ENCODE data around the gene WWOX.
A peak's percentile ranks its signal among the peaks of the same experiment; 100 is the strongest.

Gene WWOX

DNA sequence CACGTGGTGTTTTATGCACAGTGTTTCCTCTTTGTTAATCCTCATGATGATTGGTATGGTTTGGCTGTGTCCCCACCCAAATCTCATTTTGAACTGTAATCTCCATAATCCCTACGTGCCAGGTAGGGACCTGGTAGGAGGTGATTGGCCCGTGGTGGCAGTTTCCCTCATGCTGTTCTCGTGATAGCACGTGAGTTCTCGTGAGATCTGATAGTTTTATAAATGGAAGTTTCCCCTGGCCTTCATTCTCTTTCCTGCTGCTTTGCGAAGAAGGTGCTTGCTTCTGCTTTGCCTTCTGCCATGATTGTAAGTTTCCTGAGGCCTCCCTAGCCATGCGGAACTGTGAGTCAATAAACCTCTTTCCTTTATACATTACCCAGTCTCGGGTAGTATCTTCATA lies 115.8 kb downstream of the WWOX start:
- no peak overlapping the region for H3K4me3 Mint-ChIP-seq
- H3K27me3 Mint-ChIP-seq, result no peaks in the 10 kb centered on the region
- H3K27ac Mint-ChIP-seq, result no peak overlapping the region
- no peaks in the 10 kb centered on the region for H3K4me1 Mint-ChIP-seq
- DNase-seq, result no peak
- no peaks in the 10 kb centered on the region for H3K9me3 Mint-ChIP-seq
- ATAC-seq, result no peak

DNA sequence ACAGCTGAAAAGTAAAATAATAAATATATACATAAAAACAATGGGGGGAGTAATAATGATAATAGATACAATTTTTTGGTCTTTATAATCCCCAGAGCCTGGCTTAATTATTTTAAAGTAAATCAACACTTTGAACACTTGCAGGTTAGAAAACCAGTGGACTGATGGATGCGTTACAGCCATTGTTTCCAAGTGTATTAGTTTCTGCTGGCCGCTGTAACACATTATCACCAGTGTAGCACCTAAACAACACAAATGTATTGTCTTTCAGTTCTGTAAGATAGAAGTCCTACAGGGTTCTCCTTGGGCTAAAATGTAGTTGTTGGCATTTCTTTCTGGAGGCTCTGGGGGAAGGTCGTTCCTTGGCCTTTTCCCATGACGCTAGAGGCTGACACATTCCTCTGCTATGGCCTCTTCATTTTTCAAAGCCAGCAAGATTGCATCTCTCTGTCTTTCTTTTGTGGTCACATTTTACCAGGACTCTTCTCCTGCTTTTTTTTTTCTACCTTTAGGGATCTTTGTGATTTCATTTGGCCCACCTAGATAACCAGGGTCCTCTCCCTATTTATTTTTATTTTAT lies 116.8 kb downstream of the WWOX start:
- Mint-ChIP-seq H3K4me3 (no peak overlapping the region), H3K9me3 (no peaks in the 10 kb centered on the region), H3K27ac (no peak overlapping the region), H3K4me1 (no peaks in the 10 kb centered on the region), H3K27me3 (no peaks in the 10 kb centered on the region)
- DNase-seq (no peak), ATAC-seq (no peak)

DNA sequence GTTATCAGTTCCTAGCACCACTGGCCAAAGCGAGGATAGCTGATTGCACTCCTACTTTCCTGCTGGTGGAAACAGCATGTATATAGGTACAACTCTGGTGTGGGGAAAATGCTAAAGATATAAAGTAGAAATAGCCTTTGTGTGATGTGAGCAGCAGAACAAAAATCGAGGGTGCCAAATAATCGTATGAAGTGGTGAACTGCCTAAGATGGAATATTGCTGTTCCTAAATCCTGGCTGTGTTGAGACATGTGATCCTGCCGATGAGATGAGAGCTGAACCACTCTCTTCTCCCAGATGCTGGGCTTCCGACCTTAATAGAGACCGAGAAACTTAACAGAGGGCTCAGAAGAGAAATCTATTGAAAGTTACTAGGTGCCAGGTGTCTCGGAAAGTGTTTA lies 117.8 kb downstream of the WWOX start:
- Mint-ChIP-seq H3K27me3 (no peaks in the 10 kb centered on the region), H3K27ac (no peak overlapping the region), H3K4me1 (no peaks in the 10 kb centered on the region), H3K9me3 (no peaks in the 10 kb centered on the region), H3K4me3 (no peak overlapping the region)
- ATAC-seq (no peak), DNase-seq (no peak)

DNA sequence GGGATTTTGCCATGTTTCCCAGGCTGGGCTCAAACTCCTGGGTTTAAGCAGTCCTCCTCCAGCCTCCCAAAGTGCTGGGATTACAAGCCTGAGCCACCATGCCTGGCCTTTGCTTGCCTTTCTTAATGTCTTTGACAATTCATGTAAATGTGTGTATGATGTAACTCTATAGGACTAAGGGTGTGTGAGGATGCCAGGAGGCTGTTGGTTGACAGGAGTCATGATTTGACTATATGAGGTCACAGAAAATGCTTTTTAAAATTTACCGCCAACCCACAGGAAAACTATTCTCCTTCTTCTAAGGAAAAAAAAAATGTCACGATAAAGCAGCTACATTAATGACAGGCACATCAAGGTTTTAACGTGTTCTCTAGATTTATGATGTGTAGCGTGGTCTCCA lies 118.8 kb downstream of the WWOX start:
- ATAC-seq, result no peak
- no peaks in the 10 kb centered on the region for H3K9me3 Mint-ChIP-seq

DNA sequence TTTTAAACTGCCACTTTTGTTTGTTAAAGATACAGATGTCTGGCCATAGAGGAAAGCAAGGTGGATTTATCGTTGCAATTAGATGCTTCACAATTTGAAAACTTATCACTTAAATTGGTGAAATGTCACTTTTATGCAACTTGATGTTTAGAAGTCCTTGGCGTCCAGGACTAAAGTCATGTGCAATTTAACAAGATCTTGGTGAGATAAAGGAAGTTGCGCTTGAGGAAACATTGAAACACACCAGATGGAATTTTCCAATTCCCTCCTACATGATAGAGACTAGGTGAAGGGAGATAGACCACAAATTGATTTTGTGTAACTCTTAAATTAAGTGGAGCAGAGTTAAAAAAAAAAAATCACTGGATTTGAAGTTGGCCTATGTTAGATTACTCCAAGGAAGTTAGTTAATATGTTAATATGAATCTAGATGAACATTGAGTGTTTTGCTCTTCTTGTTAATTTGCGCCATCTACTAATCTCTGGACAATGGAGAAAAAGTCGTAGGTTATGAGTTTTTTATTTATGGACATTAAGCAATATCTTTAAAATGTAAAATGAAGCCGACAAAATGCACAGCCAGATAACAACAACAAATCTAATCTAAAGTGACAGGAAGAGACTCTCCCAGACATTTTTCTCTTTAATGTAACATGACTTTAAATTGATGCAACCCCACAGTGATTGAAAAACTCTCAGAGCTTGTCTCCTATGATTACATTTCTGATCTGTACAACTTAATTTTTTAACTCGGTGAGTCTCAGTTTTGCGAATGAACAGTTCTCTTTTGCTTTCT lies 119.6 kb downstream of the WWOX start:
- ATAC-seq (no peak), DNase-seq (no peak)
- Mint-ChIP-seq H3K27me3 (no peaks in the 10 kb centered on the region), H3K9me3 (no peaks in the 10 kb centered on the region), H3K4me1 (no peaks in the 10 kb centered on the region), H3K4me3 (no peak overlapping the region), H3K27ac (no peak overlapping the region)

More for the DNA sequence above, 118.8 kb downstream of the WWOX start:
- no peaks in the 10 kb centered on the region for H3K4me1 Mint-ChIP-seq
- DNase-seq, result no peak
- H3K27me3 Mint-ChIP-seq, result no peaks in the 10 kb centered on the region
- H3K27ac Mint-ChIP-seq, result no peak overlapping the region
- no peak overlapping the region for H3K4me3 Mint-ChIP-seq

DNA sequence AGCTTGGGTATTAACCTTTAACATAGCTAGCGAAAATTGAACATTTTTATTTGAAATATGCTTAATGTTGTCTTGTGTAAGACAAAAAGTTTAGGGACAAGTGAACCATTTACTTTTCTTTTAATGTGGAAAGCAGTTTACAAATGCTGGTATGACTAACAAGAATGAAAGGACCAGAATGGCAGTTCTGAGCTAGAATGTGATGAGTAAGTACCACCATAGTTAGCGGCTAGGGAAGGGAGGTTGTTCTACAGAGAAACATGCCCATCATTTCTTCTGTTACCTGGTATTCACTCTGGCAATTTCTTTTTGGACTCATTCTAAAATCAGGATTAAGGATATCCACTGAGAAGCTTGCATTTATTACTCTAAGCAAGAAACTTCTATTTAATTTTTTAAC lies 121.1 kb downstream of the WWOX start:
- no peak for ATAC-seq
- Mint-ChIP-seq H3K27ac (no peak overlapping the region), H3K4me1 (no peaks in the 10 kb centered on the region)

DNA sequence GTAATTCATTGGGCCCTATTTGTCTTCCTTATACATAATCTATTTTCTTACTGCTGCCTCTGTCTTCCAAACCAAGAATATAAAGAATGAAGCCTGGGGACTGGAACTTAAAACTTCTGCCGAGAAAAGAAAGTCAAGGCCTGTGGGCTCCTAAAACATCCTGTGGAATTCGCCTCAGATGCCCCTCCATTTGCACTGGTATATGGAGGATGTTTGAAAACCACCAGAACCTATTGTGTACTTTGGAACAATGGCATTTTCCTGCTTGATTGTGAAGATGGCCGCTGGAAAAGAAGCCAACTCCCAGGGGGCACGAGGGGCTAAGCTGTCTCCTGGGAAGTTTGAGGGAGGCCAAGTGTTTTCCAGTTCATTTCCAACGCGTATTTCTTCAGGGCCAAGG lies 122.4 kb downstream of the WWOX start:
- Mint-ChIP-seq H3K4me1 (no peaks in the 10 kb centered on the region), H3K27me3 (no peaks in the 10 kb centered on the region), H3K9me3 (no peaks in the 10 kb centered on the region), H3K27ac (no peak overlapping the region), H3K4me3 (no peak overlapping the region)
- DNase-seq (no peak), ATAC-seq (no peak)

More for the DNA sequence above, 121.1 kb downstream of the WWOX start:
- Mint-ChIP-seq H3K9me3 (no peaks in the 10 kb centered on the region), H3K4me3 (no peak overlapping the region), H3K27me3 (no peaks in the 10 kb centered on the region)
- no peak for DNase-seq

DNA sequence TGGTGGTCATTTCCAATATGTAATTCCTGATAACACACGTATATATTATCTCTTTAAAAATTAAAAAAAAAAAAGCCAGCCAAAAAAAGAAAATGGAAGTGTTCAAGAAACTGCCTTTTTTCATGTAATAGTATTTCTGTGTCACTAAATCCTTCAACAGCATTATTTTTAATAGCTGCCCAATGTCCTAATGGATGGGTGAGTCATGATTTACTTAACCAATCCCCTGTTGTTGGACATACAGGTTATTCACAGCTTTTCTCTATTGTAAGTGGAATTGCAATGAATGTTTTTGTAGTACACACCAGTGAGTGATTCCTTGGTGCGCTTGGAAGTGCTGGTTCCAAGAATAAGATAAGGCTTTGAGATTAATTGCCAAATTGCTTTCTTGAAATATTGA lies 124.9 kb downstream of the WWOX start:
- DNase-seq (no peak), ATAC-seq (no peak)
- Mint-ChIP-seq H3K4me3 (no peak overlapping the region), H3K9me3 (no peaks in the 10 kb centered on the region), H3K4me1 (no peaks in the 10 kb centered on the region), H3K27ac (no peak overlapping the region), H3K27me3 (no peaks in the 10 kb centered on the region)

DNA sequence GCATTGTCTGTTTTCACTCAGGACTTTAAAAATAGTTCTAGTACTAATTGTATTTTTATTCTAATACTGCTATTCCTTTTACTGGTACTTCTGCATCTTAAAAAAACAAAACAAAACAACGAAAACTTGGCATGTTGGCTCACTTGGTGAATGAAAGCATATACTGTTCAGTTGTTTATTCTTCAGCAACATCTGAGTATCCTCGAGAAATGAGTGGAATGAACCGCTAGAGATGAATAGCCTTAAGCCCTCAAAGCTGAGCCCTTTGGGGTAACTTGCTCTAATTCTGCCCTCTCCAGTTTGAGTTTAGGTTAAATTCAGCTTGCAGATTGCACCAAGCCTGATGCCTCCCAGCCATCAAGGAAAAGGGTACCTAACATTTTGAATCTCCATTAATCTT lies 126.5 kb downstream of the WWOX start:
- no peaks in the 10 kb centered on the region for H3K4me1 Mint-ChIP-seq
- no peak overlapping the region for H3K27ac Mint-ChIP-seq
- H3K27me3 Mint-ChIP-seq, result no peaks in the 10 kb centered on the region
- no peak for DNase-seq
- no peak overlapping the region for H3K4me3 Mint-ChIP-seq
- H3K9me3 Mint-ChIP-seq, result no peaks in the 10 kb centered on the region
- ATAC-seq, result no peak

DNA sequence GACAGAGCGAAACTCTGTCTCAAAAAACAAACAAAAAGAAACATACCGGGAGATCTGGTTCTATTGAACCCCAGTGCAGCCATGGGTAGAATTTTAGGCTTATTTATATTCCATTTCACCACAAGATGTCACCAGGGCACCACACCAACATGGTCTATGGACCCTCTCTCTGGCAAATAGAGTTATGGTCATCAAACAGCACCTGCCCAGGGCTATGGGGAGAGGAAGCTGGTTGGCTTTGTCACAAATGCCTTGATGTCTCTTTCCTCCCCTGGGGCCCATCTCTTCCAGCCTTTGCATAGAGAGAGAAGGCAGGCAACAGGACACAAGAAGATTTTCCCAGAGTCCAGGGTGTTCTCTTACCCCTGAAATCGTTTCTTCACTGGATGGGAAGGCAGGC lies 128.4 kb downstream of the WWOX start:
- ATAC-seq, result no peak
- no peak for DNase-seq
- no peaks in the 10 kb centered on the region for H3K4me1 Mint-ChIP-seq
- H3K4me3 Mint-ChIP-seq, result no peak overlapping the region
- H3K9me3 Mint-ChIP-seq, result no peaks in the 10 kb centered on the region
- H3K27me3 Mint-ChIP-seq, result no peaks in the 10 kb centered on the region
- no peak overlapping the region for H3K27ac Mint-ChIP-seq

DNA sequence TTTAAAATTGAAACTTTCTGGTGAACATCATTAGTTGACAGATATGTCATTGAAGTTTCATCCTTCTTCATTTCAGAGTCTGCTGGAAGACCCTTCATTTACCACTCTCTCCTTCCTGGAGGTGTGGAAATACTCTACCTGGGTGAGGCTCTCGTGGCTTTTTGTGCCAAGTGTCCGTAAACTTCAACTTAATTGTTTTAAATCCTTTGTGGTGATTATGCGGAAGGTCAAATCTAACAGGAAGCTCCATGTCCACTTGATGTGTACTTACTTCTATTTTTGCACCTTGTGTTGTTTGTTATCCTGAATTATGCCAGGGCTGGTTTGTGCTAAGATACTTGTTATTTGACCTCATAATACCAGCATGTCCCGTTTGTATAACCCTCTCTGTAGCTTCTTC lies 129.2 kb downstream of the WWOX start:
- ATAC-seq (no peak), DNase-seq (no peak)
- Mint-ChIP-seq H3K4me3 (no peak overlapping the region), H3K27ac (no peak overlapping the region), H3K4me1 (no peaks in the 10 kb centered on the region), H3K9me3 (no peaks in the 10 kb centered on the region), H3K27me3 (no peaks in the 10 kb centered on the region)

DNA sequence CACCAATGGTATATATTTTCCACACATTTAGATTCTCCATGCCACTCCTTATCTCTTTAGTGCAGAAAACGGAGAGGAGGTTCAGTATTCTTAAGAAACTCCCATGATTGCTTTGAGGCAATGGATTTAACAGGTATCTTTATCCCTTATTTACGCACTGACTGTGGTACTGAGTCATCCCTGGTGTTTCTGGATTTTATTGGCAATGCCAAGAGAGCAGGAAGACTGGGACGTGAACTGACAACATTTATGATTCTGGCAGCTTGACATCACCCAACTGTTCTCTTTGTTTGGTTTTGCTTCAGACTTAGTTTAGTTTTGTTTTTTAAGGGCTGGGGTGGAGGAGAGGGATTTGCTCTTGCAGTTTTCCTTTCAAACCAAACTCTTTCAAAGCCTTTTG lies 131.4 kb downstream of the WWOX start:
- no peak for ATAC-seq
- Mint-ChIP-seq H3K4me1 (peaks cover 7% of the 10 kb centered on the region), H3K27ac (no peak overlapping the region), H3K27me3 (no peaks in the 10 kb centered on the region), H3K4me3 (no peak overlapping the region), H3K9me3 (no peaks in the 10 kb centered on the region)
- DNase-seq, result no peak

DNA sequence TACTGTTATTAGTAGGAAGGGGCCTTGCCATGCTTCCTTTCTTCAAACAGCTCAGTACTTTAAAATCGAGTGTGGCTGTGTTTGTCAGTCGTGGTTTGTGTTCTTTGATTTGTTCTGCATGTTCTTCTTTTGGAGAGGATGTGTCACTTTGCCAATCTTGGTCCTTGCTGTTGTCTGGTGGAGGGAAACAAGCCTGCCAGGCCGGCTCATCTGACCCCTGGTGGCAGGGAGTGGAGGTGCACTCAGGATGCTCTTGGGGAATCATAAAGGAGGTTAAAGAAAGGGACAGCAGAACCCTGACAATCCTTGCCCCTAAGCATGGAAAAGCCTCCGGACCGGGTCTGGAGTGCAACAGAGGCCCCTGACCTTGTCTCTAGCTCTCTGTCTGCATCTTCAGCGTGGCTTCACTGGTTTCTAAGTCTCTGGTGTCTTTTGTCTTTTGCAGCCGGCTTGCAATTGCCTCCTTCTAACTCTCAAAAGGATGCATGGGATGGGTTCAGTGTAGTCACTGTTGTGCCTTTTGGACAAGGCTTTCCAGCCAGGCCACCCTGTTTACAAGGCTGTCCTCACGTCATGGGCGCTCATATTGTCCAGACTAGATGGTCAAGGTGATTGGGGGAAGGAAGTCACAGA lies 135.8 kb downstream of the WWOX start:
- Mint-ChIP-seq H3K27ac (no peak overlapping the region), H3K9me3 (no peaks in the 10 kb centered on the region), H3K4me3 (no peak overlapping the region), H3K4me1 (peaks cover 7% of the 10 kb centered on the region), H3K27me3 (no peaks in the 10 kb centered on the region)
- ATAC-seq (peak; percentile 68), DNase-seq (peak; percentile 51 to 59)

DNA sequence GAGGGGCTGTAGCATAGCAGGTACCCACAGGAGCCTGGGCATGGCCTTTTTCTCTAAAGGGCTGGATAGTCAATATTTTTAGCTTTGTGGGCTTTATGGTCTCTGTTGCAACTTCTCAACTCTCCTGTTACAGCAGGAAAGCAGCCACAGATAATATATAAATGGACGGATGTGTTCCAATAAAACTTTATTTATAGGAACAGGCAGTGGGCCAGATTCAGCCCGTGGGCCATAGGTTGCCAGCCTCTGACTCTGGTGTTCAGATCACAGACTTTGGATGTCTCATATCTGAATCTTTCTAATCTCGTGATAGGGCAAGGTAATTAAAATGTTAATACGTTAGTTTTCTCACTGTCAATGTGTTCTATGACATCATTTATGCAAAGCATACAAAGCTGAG lies 136.4 kb downstream of the WWOX start:
- no peaks in the 10 kb centered on the region for H3K9me3 Mint-ChIP-seq
- peaks cover 7% of the 10 kb centered on the region for H3K4me1 Mint-ChIP-seq
- H3K27me3 Mint-ChIP-seq, result no peaks in the 10 kb centered on the region
- DNase-seq, result no peak
- ATAC-seq, result no peak
- no peak overlapping the region for H3K4me3 Mint-ChIP-seq
- peak overlapping the region in 1 of 2 donors; percentile 34 for H3K27ac Mint-ChIP-seq

DNA sequence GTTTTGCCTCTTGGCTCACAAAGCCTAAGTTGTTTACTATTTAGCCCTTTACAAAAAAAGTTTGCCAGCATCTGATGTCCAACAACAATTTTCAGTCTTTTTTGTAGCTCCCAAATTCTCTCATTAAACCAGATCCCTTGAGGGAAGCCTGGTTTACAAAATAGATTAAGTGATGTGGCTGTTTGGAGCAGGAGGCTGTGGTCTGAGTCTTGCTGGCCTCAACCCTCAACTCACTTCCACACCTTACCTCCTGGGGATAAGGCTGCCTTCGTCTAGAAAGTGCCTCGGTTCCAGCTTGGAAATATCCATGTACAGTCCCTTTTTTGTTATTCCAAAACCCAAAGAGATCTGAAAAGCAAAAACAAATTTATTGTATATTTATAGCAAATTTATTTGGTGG lies 138.4 kb downstream of the WWOX start:
- peaks cover 7% of the 10 kb centered on the region for H3K4me1 Mint-ChIP-seq
- no peaks in the 10 kb centered on the region for H3K9me3 Mint-ChIP-seq
- H3K27ac Mint-ChIP-seq, result no peak overlapping the region
- H3K27me3 Mint-ChIP-seq, result no peaks in the 10 kb centered on the region
- no peak for DNase-seq
- ATAC-seq, result no peak
- H3K4me3 Mint-ChIP-seq, result no peak overlapping the region

DNA sequence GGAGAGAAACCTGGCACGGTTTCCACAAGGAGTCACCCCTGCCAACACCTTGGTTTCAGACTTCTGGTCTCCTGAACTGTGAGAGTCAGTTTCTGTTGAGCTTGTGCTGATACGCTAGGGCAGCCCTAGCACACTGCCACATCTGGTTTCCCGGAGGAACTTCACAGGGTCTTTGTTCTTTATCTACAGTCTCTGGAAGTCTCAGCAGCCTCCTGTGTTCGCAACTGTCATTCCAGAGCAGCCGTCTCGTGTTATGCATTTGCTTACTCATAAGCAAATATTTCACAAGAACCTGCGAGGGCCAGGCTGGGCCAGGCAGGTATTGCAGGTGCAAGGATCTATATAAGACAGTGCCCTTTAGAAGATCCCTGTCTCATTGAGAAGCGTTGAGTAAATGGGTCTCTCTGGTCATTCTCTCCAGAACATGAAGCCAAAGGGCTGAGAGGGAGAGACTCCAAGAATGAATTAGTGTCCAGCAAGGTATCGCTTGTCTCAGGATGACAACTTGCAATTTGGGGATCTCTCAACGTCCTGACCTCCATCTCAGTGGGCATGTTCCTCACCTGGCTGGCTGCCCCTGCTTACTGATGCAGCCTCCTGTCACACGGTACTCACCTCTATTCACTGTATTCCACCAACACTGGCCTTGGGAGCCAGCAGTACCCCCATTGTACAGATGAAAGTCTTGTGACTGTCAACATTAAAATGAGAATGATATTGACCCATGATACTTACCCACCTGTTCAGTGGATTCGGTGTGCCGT lies 141.2 kb downstream of the WWOX start:
- DNase-seq (no peak), ATAC-seq (no peak)
- Mint-ChIP-seq H3K27ac (no peak overlapping the region), H3K4me3 (no peak overlapping the region), H3K27me3 (no peaks in the 10 kb centered on the region), H3K4me1 (no peaks in the 10 kb centered on the region), H3K9me3 (no peaks in the 10 kb centered on the region)

Measured in stimulated activated naive CD8-positive, alpha-beta T cell treated with anti-CD3 and anti-CD28 coated beads, Interleukin-15, amount 100 ng/mL, for 72 hours (primary cell).